ENCODE results near the gene GAGE12J. TPM values are rescaled to one million over a fixed set of nuclear protein-coding genes. Genes with fewer than 3 reads are reported as not detected.
"Not testable (repeated sequence)": the region's sequence is repeated elsewhere in the genome, so short reads cannot be mapped to it uniquely, and the experiment has no call there.

Gene GAGE12J
- total RNA-seq, 4 donors from 2014 or later = not detected

- not testable (repeated sequence) for H3K4me1 ChIP-seq, ATAC-seq, H3K36me3 ChIP-seq, H3K27me3 ChIP-seq, H3K4me3 ChIP-seq, H3K9me3 ChIP-seq, H3K27ac ChIP-seq
- 60 to 95% methylated on average over 1 to 3 of the region's 11 CpGs for WGBS, 2 donors (ENCODE audit: low coverage in 1 of 2)
These were observed 8.6 kb downstream of the GAGE12J start for GRCh38 chrX:49330421-49330820.

DNA sequence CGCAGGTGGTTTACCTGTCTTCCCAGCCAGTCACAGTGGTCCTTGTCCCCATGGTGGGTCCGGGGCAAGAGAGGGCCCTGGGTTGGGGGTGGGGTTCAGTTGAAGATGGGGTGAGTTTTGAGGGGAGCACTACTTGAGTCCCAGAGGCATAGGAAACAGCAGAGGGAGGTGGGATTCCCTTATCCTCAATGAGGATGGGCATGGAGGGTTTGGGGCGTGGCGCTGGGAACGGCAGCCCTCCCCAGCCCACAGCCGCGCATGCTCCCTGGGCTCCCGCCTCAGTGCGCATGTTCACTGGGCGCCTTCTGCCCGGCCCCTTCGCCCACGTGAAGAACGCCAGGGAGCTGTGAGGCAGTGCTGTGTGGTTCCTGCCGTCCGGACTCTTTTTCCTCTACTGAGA is 9.4 kb downstream of the GAGE12J start, which contains the start of gene GAGE13:
GAGE13 (plus strand) TSS at position 301 of the 400 bp plus-strand sequence. CDS start 1,156 bp downstream, outside the sequence.
- WGBS, 2 donors (ENCODE audit: low coverage in 1 of 2) = no CpG with 5 or more reads among the region's 16 CpGs
- H3K27me3 ChIP-seq, H3K36me3 ChIP-seq, H3K4me3 ChIP-seq, H3K9me3 ChIP-seq, ATAC-seq, H3K4me1 ChIP-seq, H3K27ac ChIP-seq: not testable (repeated sequence)

- ATAC-seq, H3K27me3 ChIP-seq, H3K27ac ChIP-seq, H3K9me3 ChIP-seq, H3K36me3 ChIP-seq, H3K4me3 ChIP-seq, H3K4me1 ChIP-seq: not testable (repeated sequence)
- WGBS, 2 donors (ENCODE audit: low coverage in 1 of 2) = 100% methylated on average over 1 of the region's 26 CpGs; no CpG with 5 or more reads in 1 of the 2 donors
These were observed 10.0 kb downstream of the GAGE12J start for GRCh38 chrX:49331841-49332240.

DNA sequence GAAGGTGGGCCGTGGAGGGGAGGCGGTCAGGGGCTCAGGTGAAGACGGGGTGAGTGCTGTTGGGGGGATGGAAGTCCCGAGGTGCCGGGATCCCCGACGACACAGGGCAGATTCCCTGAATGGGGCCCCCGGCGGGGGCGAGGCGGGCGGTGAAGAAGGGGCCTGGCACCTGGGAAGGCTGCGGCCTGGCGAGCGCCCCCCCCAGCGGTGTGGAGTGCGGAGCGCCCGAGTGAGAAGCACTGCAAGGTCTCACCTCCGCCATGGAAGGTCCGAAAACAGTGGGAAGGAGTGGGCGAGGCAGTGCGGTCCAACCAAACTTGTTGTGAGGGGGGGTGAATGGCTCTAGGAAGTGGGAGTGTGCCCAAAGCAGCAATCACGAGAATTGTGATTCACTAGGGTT is 19.6 kb downstream of the GAGE12J start:
- not testable (repeated sequence) for H3K36me3 ChIP-seq, H3K9me3 ChIP-seq, H3K27ac ChIP-seq, H3K4me3 ChIP-seq, ATAC-seq, H3K27me3 ChIP-seq, H3K4me1 ChIP-seq
- WGBS, 2 donors (ENCODE audit: low coverage in 1 of 2) = no CpG with 5 or more reads among the region's 24 CpGs

GRCh38 chrX:49344496-49345175 is 22.8 kb downstream of the GAGE12J start:
- WGBS, 2 donors (ENCODE audit: low coverage in 1 of 2) = 76 to 78% methylated on average over 14 of the region's 15 CpGs
- H3K4me1 ChIP-seq, H3K27ac ChIP-seq, H3K27me3 ChIP-seq, ATAC-seq, H3K9me3 ChIP-seq, H3K36me3 ChIP-seq, H3K4me3 ChIP-seq: not testable (repeated sequence)

- H3K27me3 ChIP-seq, H3K4me1 ChIP-seq, H3K4me3 ChIP-seq, ATAC-seq, H3K36me3 ChIP-seq, H3K9me3 ChIP-seq, H3K27ac ChIP-seq: not testable (repeated sequence)
- 79% methylated on average over 7 of the region's 10 CpGs; no CpG with 5 or more reads in 1 of the 2 donors for WGBS, 2 donors (ENCODE audit: low coverage in 1 of 2)
These were observed 23.6 kb downstream of the GAGE12J start for GRCh38 chrX:49345402-49345801.

- not testable (repeated sequence) for H3K4me3 ChIP-seq, H3K9me3 ChIP-seq, H3K27ac ChIP-seq, H3K4me1 ChIP-seq, ATAC-seq, H3K27me3 ChIP-seq, H3K36me3 ChIP-seq
- WGBS, 2 donors (ENCODE audit: low coverage in 1 of 2) = 72 to 84% methylated on average over 9 to 11 of the region's 11 CpGs
These were observed 24.3 kb downstream of the GAGE12J start for GRCh38 chrX:49346150-49346549.

Other genes with a start within 250 kb of the GAGE12J start
- 10 to 100 TPM in 3 of 4 donors, 1 to 10 TPM in 1; 9.6 to 20.9 (median 17.2) TPM for gene PRAF2, start 248.0 kb upstream of the GAGE12J start, total RNA-seq
- gene WDR45, start 242.2 kb upstream of the GAGE12J start, total RNA-seq = 100 to 1,000 TPM in 1 of 4 donors, 10 to 100 TPM in 3; 60.8 to 101 (median 80.9) TPM
- gene GPKOW, start 198.3 kb upstream of the GAGE12J start, total RNA-seq = 10 to 100 TPM; 28.2 to 34.1 (median 31.5) TPM
- gene MAGIX, start 159.3 kb upstream of the GAGE12J start, total RNA-seq = 1 to 10 TPM in 3 of 4 donors, under 1 TPM in 1; 0.69 to 4.6 (median 3.1) TPM
- gene PLP2, start 150.1 kb upstream of the GAGE12J start, total RNA-seq = 10 to 100 TPM; 57.9 to 78.7 (median 67.9) TPM
- 10 to 100 TPM in 2 of 4 donors, 1 to 10 TPM in 2; 6.2 to 15.9 (median 9.6) TPM for gene PRICKLE3, start 135.7 kb upstream of the GAGE12J start, total RNA-seq
- 10 to 100 TPM in 1 of 4 donors, 1 to 10 TPM in 3; 2.9 to 10.5 (median 5.4) TPM for gene SYP, start 121.8 kb upstream of the GAGE12J start, total RNA-seq
- gene CACNA1F, start 88.7 kb upstream of the GAGE12J start, total RNA-seq = 1 to 10 TPM in 1 of 4 donors, not detected in 3; 1.7 TPM
- gene CCDC22, start 86.6 kb upstream of the GAGE12J start, total RNA-seq = 10 to 100 TPM; 10.7 to 17.9 (median 14.1) TPM
- gene FOXP3, start 57.3 kb upstream of the GAGE12J start, total RNA-seq = under 1 TPM in 1 of 4 donors, not detected in 3; 0.22 TPM
- gene PPP1R3F, start 52.2 kb upstream of the GAGE12J start, total RNA-seq = 10 to 100 TPM; 12.0 to 27.5 (median 17.0) TPM
- gene GAGE10, start 18.4 kb upstream of the GAGE12J start, total RNA-seq = not detected
- not detected for gene GAGE13, start 9.5 kb downstream of the GAGE12J start, total RNA-seq
- not detected for gene GAGE12C, start 210.1 kb downstream of the GAGE12J start, total RNA-seq
- gene GAGE12D, start 219.7 kb downstream of the GAGE12J start, total RNA-seq = not detected
- gene GAGE12E, start 229.3 kb downstream of the GAGE12J start, total RNA-seq = not detected
- not detected for gene GAGE12F, start 238.8 kb downstream of the GAGE12J start, total RNA-seq
- not detected for gene GAGE12G, start 248.4 kb downstream of the GAGE12J start, total RNA-seq